ENCODE results near the gene TLCD4.

Gene TLCD4

GRCh38 chr1:95117207-95118066 is at the start of gene TLCD4:
Gene TLCD4 (plus strand): TSS chr1:95117355. CDS start chr1:95143902, 26,547 bp downstream.
- TF ChIP-seq EZH2phosphoT487 (IDR thresholded peaks at IDR 0.05; ENCODE audit: low read length) (no peak), EZH2 (optimal IDR thresholded peaks at IDR 0.05; ENCODE audit: low read depth, low read length) (no peak), CTCF (IDR thresholded peaks at IDR 0.05; ENCODE audit: low read length) (no peak)
- H3K9me2 ChIP-seq (replicated peaks; ENCODE audit: insufficient read depth, low read length) = no peaks in the 10 kb centered on the region
- peak within 1 kb of the TSS; percentile 63 for H2AFZ ChIP-seq (ENCODE audit: low read length)
- no peaks in the 10 kb centered on the region for H3K4me1 ChIP-seq (ENCODE audit: low read length)
- no peaks in the 10 kb centered on the region for H3K27me3 ChIP-seq (replicated peaks; ENCODE audit: insufficient read depth, low read length)
- H3K79me2 ChIP-seq (ENCODE audit: low read length) = no peaks in the 10 kb centered on the region
- H3K4me3 ChIP-seq (ENCODE audit: low read length) = peak within 1 kb of the TSS; percentile 74
- peak; percentile 36 for DNase-seq
- peak within 1 kb of the TSS; percentile 46; the same call in 1 of the 2 replicates for H3K9ac ChIP-seq (ENCODE audit: low read length)
- no peaks in the 10 kb centered on the region for H3K36me3 ChIP-seq (replicated peaks; ENCODE audit: insufficient read depth, low read length)
- H3K4me2 ChIP-seq (ENCODE audit: low read depth, low read length) = peak within 1 kb of the TSS; percentile 65
- no peaks in the 10 kb centered on the region for H3F3A ChIP-seq (ENCODE audit: insufficient read depth, low read length)
- peak within 1 kb of the TSS; percentile 32; the same call in 1 of the 2 replicates for H3K27ac ChIP-seq (ENCODE audit: low read length)
- no peaks in the 10 kb centered on the region for H4K20me1 ChIP-seq (ENCODE audit: insufficient read depth, low read length)
- no peaks in the 10 kb centered on the region for H3K9me3 ChIP-seq (replicated peaks; ENCODE audit: insufficient read depth, low read length)

- H3K9me3 ChIP-seq (replicated peaks; ENCODE audit: insufficient read depth, low read length) = no peaks in the 10 kb centered on the region
- TF ChIP-seq CTCF (IDR thresholded peaks at IDR 0.05; ENCODE audit: low read length) (no peak), EZH2 (optimal IDR thresholded peaks at IDR 0.05; ENCODE audit: low read depth, low read length) (no peak), EZH2phosphoT487 (IDR thresholded peaks at IDR 0.05; ENCODE audit: low read length) (no peak)
- H3K27ac ChIP-seq (ENCODE audit: low read length) = no peak overlapping the region
- H3K9ac ChIP-seq (ENCODE audit: low read length) = no peak overlapping the region
- H4K20me1 ChIP-seq (ENCODE audit: insufficient read depth, low read length) = no peaks in the 10 kb centered on the region
- H3K4me3 ChIP-seq (ENCODE audit: low read length) = no peak overlapping the region
- no peaks in the 10 kb centered on the region for H3K36me3 ChIP-seq (replicated peaks; ENCODE audit: insufficient read depth, low read length)
- DNase-seq = no peak
- no peaks in the 10 kb centered on the region for H3K9me2 ChIP-seq (replicated peaks; ENCODE audit: insufficient read depth, low read length)
- H3K4me2 ChIP-seq (ENCODE audit: low read depth, low read length) = no peak overlapping the region
- no peaks in the 10 kb centered on the region for H3K79me2 ChIP-seq (ENCODE audit: low read length)
- no peaks in the 10 kb centered on the region for H3K27me3 ChIP-seq (replicated peaks; ENCODE audit: insufficient read depth, low read length)
- no peak overlapping the region for H2AFZ ChIP-seq (ENCODE audit: low read length)
- no peaks in the 10 kb centered on the region for H3K4me1 ChIP-seq (ENCODE audit: low read length)
- no peaks in the 10 kb centered on the region for H3F3A ChIP-seq (ENCODE audit: insufficient read depth, low read length)
Observed at GRCh38 chr1:95067568-95067967, 49.6 kb upstream of the TLCD4 start.

- no peak overlapping the region for H3K9ac ChIP-seq (ENCODE audit: low read length)
- H3F3A ChIP-seq (ENCODE audit: insufficient read depth, low read length) = no peaks in the 10 kb centered on the region; the same call in 1 of the 2 replicates
- no peaks in the 10 kb centered on the region for H3K36me3 ChIP-seq (replicated peaks; ENCODE audit: insufficient read depth, low read length)
- no peak overlapping the region for H3K4me3 ChIP-seq (ENCODE audit: low read length)
- H2AFZ ChIP-seq (ENCODE audit: low read length) = no peak overlapping the region
- no peaks in the 10 kb centered on the region for H3K4me1 ChIP-seq (ENCODE audit: low read length)
- no peak overlapping the region for H3K4me2 ChIP-seq (ENCODE audit: low read depth, low read length)
- no peak for TF ChIP-seq EZH2 (optimal IDR thresholded peaks at IDR 0.05; ENCODE audit: low read depth, low read length)
- no peak for TF ChIP-seq CTCF (IDR thresholded peaks at IDR 0.05; ENCODE audit: low read length)
- no peak for TF ChIP-seq EZH2phosphoT487 (IDR thresholded peaks at IDR 0.05; ENCODE audit: low read length)
- H3K9me3 ChIP-seq (replicated peaks; ENCODE audit: insufficient read depth, low read length) = no peaks in the 10 kb centered on the region
- H3K79me2 ChIP-seq (ENCODE audit: low read length) = no peaks in the 10 kb centered on the region
- no peak overlapping the region for H3K27ac ChIP-seq (ENCODE audit: low read length)
- H3K9me2 ChIP-seq (replicated peaks; ENCODE audit: insufficient read depth, low read length) = no peaks in the 10 kb centered on the region
- H3K27me3 ChIP-seq (replicated peaks; ENCODE audit: insufficient read depth, low read length) = no peaks in the 10 kb centered on the region
- no peak for DNase-seq
- H4K20me1 ChIP-seq (ENCODE audit: insufficient read depth, low read length) = no peaks in the 10 kb centered on the region
Observed at GRCh38 chr1:95068956-95069709, 48.0 kb upstream of the TLCD4 start.
